DOHH2 (cell line): ENCODE data around the gene BRINP3.

ENCODE experiments used
- EZH2phosphoT487 ChIP-seq: fragments of 200-600 bp; sonication (generic); IDR thresholded peaks from 2 replicates; pipeline ENCODE4 v1.6.1; 2017; ENCODE audit warnings: borderline replicate concordance, mild to moderate bottlenecking, antibody characterized with exemption, low read length, moderate library complexity, mixed read lengths
- TF ChIP-seq, protein P1 (sequence below): fragments of 200-600 bp; sonication (generic); IDR thresholded peaks from one replicate; pipeline ENCODE4 v1.5.1; 2014; ENCODE audit warnings: antibody characterized with exemption, mild to moderate bottlenecking, low read depth, low read length; ENCODE audit not compliant: poor library complexity, severe bottlenecking

DNA sequence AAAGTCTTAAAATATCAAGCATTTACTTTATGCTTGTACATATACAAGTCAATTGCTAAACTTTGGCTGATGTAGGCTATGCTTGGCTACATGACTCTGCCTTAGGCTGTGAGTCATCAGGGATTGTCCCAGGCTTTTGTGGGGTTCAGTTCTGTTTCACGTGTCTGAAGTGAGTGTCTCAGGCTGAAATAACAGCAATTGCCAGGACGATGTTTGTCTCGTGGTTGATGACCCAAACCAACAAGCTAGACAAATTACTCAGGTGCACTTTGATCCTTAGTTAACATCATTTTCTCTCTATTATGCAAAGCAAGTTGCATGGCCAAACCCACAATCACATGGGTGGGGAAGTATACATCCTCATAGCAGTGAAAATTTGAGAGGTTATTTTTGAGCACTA is 410.1 kb downstream of the BRINP3 start:
- TF ChIP-seq, protein P1, sequence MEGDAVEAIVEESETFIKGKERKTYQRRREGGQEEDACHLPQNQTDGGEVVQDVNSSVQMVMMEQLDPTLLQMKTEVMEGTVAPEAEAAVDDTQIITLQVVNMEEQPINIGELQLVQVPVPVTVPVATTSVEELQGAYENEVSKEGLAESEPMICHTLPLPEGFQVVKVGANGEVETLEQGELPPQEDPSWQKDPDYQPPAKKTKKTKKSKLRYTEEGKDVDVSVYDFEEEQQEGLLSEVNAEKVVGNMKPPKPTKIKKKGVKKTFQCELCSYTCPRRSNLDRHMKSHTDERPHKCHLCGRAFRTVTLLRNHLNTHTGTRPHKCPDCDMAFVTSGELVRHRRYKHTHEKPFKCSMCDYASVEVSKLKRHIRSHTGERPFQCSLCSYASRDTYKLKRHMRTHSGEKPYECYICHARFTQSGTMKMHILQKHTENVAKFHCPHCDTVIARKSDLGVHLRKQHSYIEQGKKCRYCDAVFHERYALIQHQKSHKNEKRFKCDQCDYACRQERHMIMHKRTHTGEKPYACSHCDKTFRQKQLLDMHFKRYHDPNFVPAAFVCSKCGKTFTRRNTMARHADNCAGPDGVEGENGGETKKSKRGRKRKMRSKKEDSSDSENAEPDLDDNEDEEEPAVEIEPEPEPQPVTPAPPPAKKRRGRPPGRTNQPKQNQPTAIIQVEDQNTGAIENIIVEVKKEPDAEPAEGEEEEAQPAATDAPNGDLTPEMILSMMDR: no peak
- no peak for TF ChIP-seq EZH2phosphoT487
